HG02623 (cell line): ENCODE results near the gene NDUFA7.
"Not testable (repeated sequence)": the region's sequence is repeated elsewhere in the genome, so short reads cannot be mapped to it uniquely, and the experiment has no call there.

ENCODE experiments used
- ATAC-seq: cut with Tn5 transposase; IDR thresholded peaks from one replicate; pipeline ENCODE4 v1.9.1; 2021; ENCODE audit warnings: moderate library complexity; ENCODE audit not compliant: unreplicated experiment

NDUFA7 gene

GRCh38 chr19:8342316-8342683 is 21.1 kb upstream of the NDUFA7 start:
- no peak for ATAC-seq

GRCh38 chr19:8341504-8341903 is 20.3 kb upstream of the NDUFA7 start:
- not testable (repeated sequence) for ATAC-seq

- ATAC-seq: no peak
Observed at GRCh38 chr19:8340341-8341096, 19.3 kb upstream of the NDUFA7 start.

GRCh38 chr19:8338835-8339234 is 17.7 kb upstream of the NDUFA7 start:
- no peak for ATAC-seq

- ATAC-seq: no peak
Observed at GRCh38 chr19:8337728-8338127, 16.6 kb upstream of the NDUFA7 start.

GRCh38 chr19:8336660-8337059 is 15.5 kb upstream of the NDUFA7 start:
- no peak for ATAC-seq

- no peak for ATAC-seq
Observed at GRCh38 chr19:8336072-8336569, 14.9 kb upstream of the NDUFA7 start.

GRCh38 chr19:8335343-8336071 is 14.3 kb upstream of the NDUFA7 start:
- ATAC-seq: no peak

- ATAC-seq: no peak
Observed at GRCh38 chr19:8334458-8335342, 13.5 kb upstream of the NDUFA7 start.

- no peak for ATAC-seq
Observed at GRCh38 chr19:8333767-8334457, 12.7 kb upstream of the NDUFA7 start.

- ATAC-seq: no peak
Observed at GRCh38 chr19:8332976-8333766, 12.0 kb upstream of the NDUFA7 start.

- no peak for ATAC-seq
Observed at GRCh38 chr19:8331263-8331845, 10.2 kb upstream of the NDUFA7 start.

- ATAC-seq: no peak
Observed at GRCh38 chr19:8329996-8330395, 8.8 kb upstream of the NDUFA7 start.

- ATAC-seq: no peak
Observed at GRCh38 chr19:8325454-8325853, 4.3 kb upstream of the NDUFA7 start.

- ATAC-seq: no peak
Observed at GRCh38 chr19:8324186-8325050, 3.2 kb upstream of the NDUFA7 start.

- no peak for ATAC-seq
Observed at GRCh38 chr19:8323781-8324185, 2.6 kb upstream of the NDUFA7 start.

- ATAC-seq: no peak
Observed at GRCh38 chr19:8322638-8322997, 1.4 kb upstream of the NDUFA7 start.

- no peak for ATAC-seq
Observed at GRCh38 chr19:8321986-8322637, 937 bp upstream of the NDUFA7 start.
